Common myeloid progenitor, CD34-positive (primary cell): ENCODE measurements around the gene ENOPH1.

Experiments used
- CTCF ChIA-PET: fragments of 350-600 bp; sonication (Branson Sonifier 250); formaldehyde crosslinking; loops from one replicate; lab custom pipeline; 2021; ENCODE audit warnings: antibody characterized with exemption; lab: Charles Lee
- POLR2A ChIA-PET: fragments of 350-600 bp; sonication (Branson Sonifier 250); formaldehyde crosslinking; loops from one replicate; lab custom pipeline; 2021; ENCODE audit warnings: antibody characterized with exemption; lab: Charles Lee
- DNase-seq, 3 donors: peaks; one replicate each; pipeline versions ENCODE4 v3.0.0 to v3.0.0-alpha.2; 2013
- H3K27ac ChIP-seq, 2 experiments: 1 replicate in 1 of 2; 2 replicates in 1 of 2; pipeline ENCODE4 v1.7.0; 2013; ENCODE audit warnings: inconsistent platforms in 2 of 2, low read length in 2 of 2, mild to moderate bottlenecking in 2 of 2, low read depth in 1 of 2, moderate library complexity in 1 of 2; ENCODE audit not compliant: severe bottlenecking in 2 of 2, insufficient read depth in 1 of 2, poor library complexity in 1 of 2
- H3K27me3 ChIP-seq, 5 experiments: replicated peaks in 2 of 5; 1 replicate in 3 of 5; 2 replicates in 2 of 5; pipeline versions ENCODE4 v1.6.1 to v1.7.0; 2013; ENCODE audit warnings: low read length in 4 of 5, mild to moderate bottlenecking in 2 of 5, moderate library complexity in 2 of 5, inconsistent platforms in 1 of 5; ENCODE audit not compliant: insufficient read depth in 5 of 5, control insufficient read depth in 4 of 5
- H3K36me3 ChIP-seq, 4 experiments: 1 replicate in 2 of 4; 2 replicates in 2 of 4; pipeline versions ENCODE4 v1.6.1 to v1.7.0; 2013; ENCODE audit warnings: low read length in 3 of 4, control low read depth in 1 of 4, mild to moderate bottlenecking in 1 of 4; ENCODE audit not compliant: control insufficient read depth in 4 of 4, insufficient read depth in 4 of 4
- H3K4me1 ChIP-seq, 4 experiments: 1 replicate in 3 of 4; 2 replicates in 1 of 4; pipeline versions ENCODE4 v1.6.1 to v1.7.1; 2013; ENCODE audit warnings: low read length in 3 of 4, mild to moderate bottlenecking in 3 of 4, control low read depth in 1 of 4, inconsistent platforms in 1 of 4, moderate library complexity in 1 of 4; ENCODE audit not compliant: control insufficient read depth in 4 of 4, insufficient read depth in 4 of 4; ENCODE audit errors: control extremely low read depth in 1 of 4
- H3K4me3 ChIP-seq, 7 experiments: 1 replicate in 4 of 7; 2 replicates in 3 of 7; pipeline versions ENCODE4 v1.5.1 to v1.7.0; 2013; ENCODE audit warnings: mild to moderate bottlenecking in 7 of 7, low read length in 6 of 7, moderate library complexity in 6 of 7, inconsistent platforms in 2 of 7, low read depth in 2 of 7, control low read depth in 1 of 7; ENCODE audit not compliant: insufficient read depth in 4 of 7, control insufficient read depth in 1 of 7; ENCODE audit errors: extremely low read depth in 1 of 7
- H3K9me3 ChIP-seq, 5 experiments: 1 replicate in 4 of 5; 2 replicates in 1 of 5; pipeline versions ENCODE4 v1.6.1 to v1.7.1; 2013; ENCODE audit warnings: low read length in 4 of 5, mild to moderate bottlenecking in 2 of 5, inconsistent platforms in 1 of 5, low read depth in 1 of 5, moderate library complexity in 1 of 5; ENCODE audit not compliant: control insufficient read depth in 4 of 5, insufficient read depth in 2 of 5; ENCODE audit errors: control extremely low read depth in 1 of 5
- WGBS: methylation state at CpG from one replicate; pipeline ENCODE4 v1.1.5; 2013; ENCODE audit not compliant: insufficient coverage; 5-methylcytosine and 5-hydroxymethylcytosine counted together

ENOPH1 gene

DNA sequence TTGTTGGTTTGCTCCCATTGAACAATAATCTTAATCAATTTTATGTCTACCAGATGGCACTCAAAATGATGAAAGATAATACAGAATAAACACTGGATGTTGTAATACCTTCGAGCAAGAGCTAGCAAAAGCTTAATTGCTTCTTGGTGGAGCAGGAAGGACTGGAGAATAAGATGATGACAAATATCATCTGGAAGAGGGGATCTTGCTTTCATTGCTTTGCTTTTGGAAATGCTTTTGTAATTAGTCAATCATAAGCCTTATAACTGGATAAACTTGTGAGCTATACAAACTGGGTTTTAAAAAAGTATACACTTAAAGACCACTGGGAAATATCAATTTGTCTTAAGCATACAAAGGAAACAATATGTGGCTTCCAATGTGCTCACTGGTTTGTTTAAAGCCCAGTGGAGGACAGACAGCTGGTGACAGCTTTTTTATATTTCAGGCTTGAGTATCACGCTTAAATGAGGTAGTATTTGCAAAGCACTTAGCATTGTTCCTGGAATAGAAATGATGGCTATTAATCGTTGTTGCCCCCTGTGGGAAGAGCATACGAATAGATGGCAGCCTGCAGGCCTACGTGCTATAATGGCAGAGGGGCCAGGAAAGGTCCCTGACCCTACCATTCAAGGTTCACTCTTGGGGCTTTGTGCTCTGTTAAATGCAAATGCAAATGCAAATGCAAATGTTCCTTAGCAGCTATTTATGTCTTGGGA, 70.2 kb downstream of the ENOPH1 start:
- Histone ChIP-seq H3K36me3 (peaks cover 0 to 5% (median 2%) of the 10 kb centered on the region in 4 experiments), H3K27me3 (no peaks in the 10 kb centered on the region), H3K4me1 (no peaks in the 10 kb centered on the region), H3K9me3 (no peaks in the 10 kb centered on the region), H3K27ac (no peak overlapping the region), H3K4me3 (no peak overlapping the region)
- CTCF ChIA-PET: no interaction called here
- WGBS: 94% methylated on average over 5 of the region's 5 CpGs
- no peak for DNase-seq
- POLR2A ChIA-PET: no interaction called here

DNA sequence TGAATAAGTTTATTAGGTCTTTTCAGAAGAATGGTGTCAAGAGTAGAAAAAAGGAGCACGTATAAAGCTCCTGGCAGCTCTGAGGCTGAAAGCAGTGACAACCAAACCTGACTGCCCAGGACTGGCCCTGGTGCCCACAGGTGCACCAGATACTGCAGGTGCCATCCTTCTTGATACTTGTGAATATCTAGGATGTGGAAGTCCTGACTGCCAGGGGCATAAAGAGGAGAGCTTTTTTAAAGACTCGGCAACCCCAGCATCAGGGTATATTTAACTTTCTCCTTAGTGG, 70.7 kb downstream of the ENOPH1 start:
- Histone ChIP-seq H3K27ac (no peak overlapping the region), H3K9me3 (no peaks in the 10 kb centered on the region), H3K27me3 (no peaks in the 10 kb centered on the region), H3K4me1 (no peaks in the 10 kb centered on the region), H3K36me3 (peaks cover 0 to 3% (median 0%) of the 10 kb centered on the region in 4 experiments), H3K4me3 (no peak overlapping the region)
- WGBS: 100% methylated on average over 1 of the region's 2 CpGs
- DNase-seq: no peak
- POLR2A ChIA-PET: no interaction called here
- CTCF ChIA-PET: no interaction called here

- Histone ChIP-seq H3K4me3 (no peak overlapping the region), H3K4me1 (peaks cover 0 to 3% (median 0%) of the 10 kb centered on the region in 4 experiments), H3K27ac (no peak overlapping the region), H3K36me3 (no peaks in the 10 kb centered on the region), H3K9me3 (peaks cover 0 to 5% (median 0%) of the 10 kb centered on the region in 5 experiments), H3K27me3 (no peaks in the 10 kb centered on the region)
- no peak for DNase-seq
- ChIA-PET POLR2A (no interaction called here), CTCF (no interaction called here)
Observed at GRCh38 chr4:82508011-82508410, 77.6 kb downstream of the ENOPH1 start.

GRCh38 chr4:82508806-82509428, 78.5 kb downstream of the ENOPH1 start:
- Histone ChIP-seq H3K4me3 (no peak overlapping the region), H3K4me1 (peaks cover 0 to 3% (median 0%) of the 10 kb centered on the region in 4 experiments), H3K9me3 (peaks cover 0 to 6% (median 0%) of the 10 kb centered on the region in 5 experiments), H3K27me3 (no peaks in the 10 kb centered on the region), H3K27ac (no peak overlapping the region), H3K36me3 (no peaks in the 10 kb centered on the region)
- ChIA-PET CTCF (no interaction called here), POLR2A (no interaction called here)
- 100% methylated on average over 2 of the region's 5 CpGs for WGBS
- DNase-seq: no peak

- no peak for DNase-seq
- H3K27me3 ChIP-seq: no peaks in the 10 kb centered on the region
- no peak overlapping the region for H3K27ac ChIP-seq
- H3K4me3 ChIP-seq: no peak overlapping the region
- H3K4me1 ChIP-seq: peaks cover 0 to 3% (median 0%) of the 10 kb centered on the region in 4 experiments
- ChIA-PET POLR2A (no interaction called here), CTCF (interaction anchor here (1.1 kb wide), 1 partner anchor 16 kb away, joined by 3 read pairs; no protein-coding TSS in a partner anchor)
- peaks cover 0 to 6% (median 0%) of the 10 kb centered on the region in 5 experiments for H3K9me3 ChIP-seq
- H3K36me3 ChIP-seq: no peaks in the 10 kb centered on the region
- no CpG with 5 or more reads among the region's 3 CpGs for WGBS
Observed at GRCh38 chr4:82510216-82510615, 79.8 kb downstream of the ENOPH1 start.
